IMR-90 (cell line): Measurements from ENCODE around the gene LRFN5.

ENCODE experiments used
- BHLHE40 ChIP-seq: fragments of 150-350 bp; IDR thresholded peaks from 2 replicates; pipeline ENCODE4 v1.6.1; 2016; ENCODE audit warnings: mild to moderate bottlenecking, low read depth, low read length
- CEBPB ChIP-seq: IDR thresholded peaks from 2 replicates; pipeline ENCODE4 v1.6.1; 2012; ENCODE audit warnings: low read depth, low read length, improper control_type of control experiment
- CTCF ChIP-seq: conservative IDR thresholded peaks from 2 replicates; pipeline ENCODE4 v1.5.1; 2012; ENCODE audit warnings: mild to moderate bottlenecking, low read depth, low read length, improper control_type of control experiment
- RAD21 ChIP-seq: IDR thresholded peaks from 2 replicates; pipeline ENCODE4 v1.6.1; 2012; ENCODE audit warnings: low read length, improper control_type of control experiment
- RFX5 ChIP-seq: IDR thresholded peaks from 2 replicates; pipeline ENCODE4 v1.8.0; 2012; ENCODE audit warnings: low read depth, mild to moderate bottlenecking, low read length, moderate library complexity
- SMC3 ChIP-seq: fragments of 150-350 bp; IDR thresholded peaks from 2 replicates; pipeline ENCODE4 v1.6.1; 2016; ENCODE audit warnings: low read depth, mild to moderate bottlenecking, antibody characterized with exemption, low read length, moderate library complexity
- USF2 ChIP-seq: fragments of 150-350 bp; IDR thresholded peaks from 2 replicates; pipeline ENCODE4 v1.6.1; 2017; ENCODE audit warnings: mild to moderate bottlenecking, antibody characterized with exemption, low read length, low read depth

- no peak for TF ChIP-seq CTCF
- no peak for TF ChIP-seq BHLHE40
- TF ChIP-seq RFX5: no peak
- TF ChIP-seq CEBPB: no peak
- no peak for TF ChIP-seq RAD21
- TF ChIP-seq USF2: no peak
- TF ChIP-seq SMC3: no peak
Measured at GRCh38 chr14:41806366-41806975, 199.8 kb downstream of the LRFN5 start.
